WERI-Rb-1 (cell line): ENCODE results near the gene ZFP1.

Experiments used
- DNase-seq: peaks from one replicate; pipeline ENCODE4 v3.0.0-alpha.2; 2020
- H3K27ac ChIP-seq: fragments of 250-450 bp; sonication (Bioruptor Pico); 2 replicates; pipeline ENCODE4 v1.5.1; 2020; ENCODE audit warnings: mild to moderate bottlenecking, moderate library complexity
- H3K27me3 ChIP-seq: fragments of 250-450 bp; sonication (Bioruptor Pico); 2 replicates; pipeline ENCODE4 v1.5.1; 2021; ENCODE audit warnings: mild to moderate bottlenecking, low read depth, moderate library complexity; ENCODE audit not compliant: insufficient read depth, severe bottlenecking
- H3K36me3 ChIP-seq: fragments of 250-450 bp; sonication (Bioruptor Pico); 2 replicates; pipeline ENCODE4 v1.5.1; 2020; ENCODE audit warnings: mild to moderate bottlenecking, moderate library complexity
- H3K4me3 ChIP-seq: 2 replicates; pipeline ENCODE4 v1.5.1; 2011; ENCODE audit warnings: low read depth, mild to moderate bottlenecking, control low read depth, low read length
- H3K9me3 ChIP-seq: fragments of 250-450 bp; sonication (Bioruptor Pico); 2 replicates; pipeline ENCODE4 v1.5.1; 2021; ENCODE audit warnings: mild to moderate bottlenecking, moderate library complexity; ENCODE audit not compliant: severe bottlenecking
- CTCF ChIP-seq: IDR thresholded peaks from 2 replicates; pipeline ENCODE4 v1.5.1; 2011; ENCODE audit warnings: low read depth, mild to moderate bottlenecking, control low read depth, inconsistent platforms, low read length

The ZFP1 gene

GRCh38 chr16:75216127-75216526 lies 67.8 kb downstream of the ZFP1 start:
- TF ChIP-seq CTCF = no peak
- Histone ChIP-seq H3K4me3 (no peak overlapping the region), H3K36me3 (no peaks in the 10 kb centered on the region), H3K9me3 (no peaks in the 10 kb centered on the region), H3K27me3 (no peaks in the 10 kb centered on the region), H3K27ac (no peak overlapping the region)
- DNase-seq = no peak

- DNase-seq = no peak
- Histone ChIP-seq H3K27me3 (no peaks in the 10 kb centered on the region), H3K27ac (no peak overlapping the region), H3K4me3 (no peak overlapping the region), H3K9me3 (no peaks in the 10 kb centered on the region), H3K36me3 (no peaks in the 10 kb centered on the region)
- no peak for TF ChIP-seq CTCF
Measured at GRCh38 chr16:75216576-75216975, 68.3 kb downstream of the ZFP1 start.

- Histone ChIP-seq H3K27me3 (no peaks in the 10 kb centered on the region), H3K36me3 (no peaks in the 10 kb centered on the region), H3K9me3 (no peaks in the 10 kb centered on the region), H3K4me3 (no peak overlapping the region), H3K27ac (no peak overlapping the region)
- no peak for DNase-seq
- no peak for TF ChIP-seq CTCF
Measured at GRCh38 chr16:75217389-75217851, 69.1 kb downstream of the ZFP1 start.

- Histone ChIP-seq H3K27me3 (no peaks in the 10 kb centered on the region), H3K9me3 (no peaks in the 10 kb centered on the region), H3K36me3 (no peaks in the 10 kb centered on the region), H3K27ac (no peak within 1 kb of the TSS), H3K4me3 (no peak within 1 kb of the TSS)
- DNase-seq = no peak
- TF ChIP-seq CTCF = no peak
Measured at GRCh38 chr16:75218256-75219076, 70.1 kb downstream of the ZFP1 start, which contains the start of gene CTRB1. CTRB1 (plus strand) TSS chr16:75218988; CDS start chr16:75219008, 20 bp downstream.

- TF ChIP-seq CTCF = no peak
- DNase-seq = no peak
- Histone ChIP-seq H3K27ac (no peak overlapping the region), H3K27me3 (no peaks in the 10 kb centered on the region), H3K9me3 (no peaks in the 10 kb centered on the region), H3K4me3 (no peak overlapping the region), H3K36me3 (no peaks in the 10 kb centered on the region)
Measured at GRCh38 chr16:75219088-75219487, 70.8 kb downstream of the ZFP1 start.
